GM23338 (cell line): ENCODE measurements around the gene MSANTD1.

Experiments
- EZH2 ChIP-seq: fragments of 200-600 bp; sonication (generic); IDR thresholded peaks from one replicate; pipeline ENCODE4 v1.8.0; 2017; ENCODE audit warnings: antibody characterized with exemption, mild to moderate bottlenecking, low read depth; ENCODE audit not compliant: unreplicated experiment
- EZH2phosphoT487 ChIP-seq: fragments of 200-600 bp; sonication (generic); IDR thresholded peaks from one replicate; pipeline ENCODE4 v1.8.1; 2018; ENCODE audit warnings: antibody characterized with exemption; ENCODE audit not compliant: unreplicated experiment
- TF ChIP-seq, protein P1 (sequence below), 2 experiments: fragments of 200-600 bp in 1 of 2; sonication (generic) in 1 of 2; conservative IDR thresholded peaks; 2 replicates each; pipeline versions ENCODE4 v1.5.1 to v1.6.1; 2016 to 2017; ENCODE audit warnings: antibody characterized with exemption in 2 of 2, low read depth in 2 of 2, mild to moderate bottlenecking in 2 of 2, moderate library complexity in 1 of 2

DNA sequence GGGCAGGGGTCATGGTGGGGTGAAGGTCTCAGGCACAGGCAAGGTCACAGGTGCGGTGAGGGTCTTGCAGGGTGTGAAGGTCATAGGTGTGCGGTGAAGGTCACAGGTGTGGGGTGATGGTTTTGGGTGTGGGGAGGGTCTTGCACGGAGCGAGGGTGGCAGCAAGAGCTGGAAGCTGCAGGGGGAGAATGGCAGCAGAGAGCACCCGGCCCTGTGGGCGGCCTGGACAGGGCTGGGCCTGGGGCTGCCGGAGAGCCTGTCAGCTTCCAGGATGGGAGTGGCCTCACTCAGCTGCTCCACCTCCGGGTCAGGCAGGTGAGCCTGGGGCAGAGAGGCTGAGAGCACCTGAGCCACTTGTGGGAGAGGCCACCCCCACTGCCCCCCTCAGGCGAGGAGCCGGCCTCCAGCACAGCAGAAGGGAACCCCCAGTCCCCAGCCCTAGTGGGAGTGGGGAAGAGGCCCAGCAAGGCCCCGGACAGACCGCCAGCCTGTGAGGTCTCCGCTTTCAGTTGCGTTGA lies 1.5 kb downstream of the MSANTD1 start:
- TF ChIP-seq EZH2, result no peak
- TF ChIP-seq, protein P1, sequence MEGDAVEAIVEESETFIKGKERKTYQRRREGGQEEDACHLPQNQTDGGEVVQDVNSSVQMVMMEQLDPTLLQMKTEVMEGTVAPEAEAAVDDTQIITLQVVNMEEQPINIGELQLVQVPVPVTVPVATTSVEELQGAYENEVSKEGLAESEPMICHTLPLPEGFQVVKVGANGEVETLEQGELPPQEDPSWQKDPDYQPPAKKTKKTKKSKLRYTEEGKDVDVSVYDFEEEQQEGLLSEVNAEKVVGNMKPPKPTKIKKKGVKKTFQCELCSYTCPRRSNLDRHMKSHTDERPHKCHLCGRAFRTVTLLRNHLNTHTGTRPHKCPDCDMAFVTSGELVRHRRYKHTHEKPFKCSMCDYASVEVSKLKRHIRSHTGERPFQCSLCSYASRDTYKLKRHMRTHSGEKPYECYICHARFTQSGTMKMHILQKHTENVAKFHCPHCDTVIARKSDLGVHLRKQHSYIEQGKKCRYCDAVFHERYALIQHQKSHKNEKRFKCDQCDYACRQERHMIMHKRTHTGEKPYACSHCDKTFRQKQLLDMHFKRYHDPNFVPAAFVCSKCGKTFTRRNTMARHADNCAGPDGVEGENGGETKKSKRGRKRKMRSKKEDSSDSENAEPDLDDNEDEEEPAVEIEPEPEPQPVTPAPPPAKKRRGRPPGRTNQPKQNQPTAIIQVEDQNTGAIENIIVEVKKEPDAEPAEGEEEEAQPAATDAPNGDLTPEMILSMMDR (conservative IDR thresholded peaks at IDR 0.05; ENCODE audit: low read depth in 2 of 2), result no peak
- no peak for TF ChIP-seq EZH2phosphoT487
